GM06990 (cell line): ENCODE results near the gene MROH2A.

Experiments used
- DNase-seq: peaks from one replicate; pipeline ENCODE4 v3.0.0-alpha.2; 2011; ENCODE audit not compliant: insufficient read length; ENCODE audit errors: extremely low read depth
- H3K27me3 ChIP-seq: replicated peaks from 2 replicates; pipeline ENCODE4 v1.6.0; 2011; ENCODE audit warnings: low read length; ENCODE audit not compliant: control insufficient read depth, insufficient read depth
- H3K36me3 ChIP-seq: 2 replicates; pipeline ENCODE4 v1.5.1; 2011; ENCODE audit warnings: low read length; ENCODE audit not compliant: control insufficient read depth, insufficient read depth
- H3K4me3 ChIP-seq: replicated peaks from 2 replicates; pipeline ENCODE4 v1.5.1; 2011; ENCODE audit warnings: low read depth, mild to moderate bottlenecking, control low read depth, low read length
- TF ChIP-seq, protein P1 (sequence below): IDR thresholded peaks from 2 replicates; pipeline ENCODE4 v1.5.1; 2011; ENCODE audit warnings: low read length, control low read depth, mild to moderate bottlenecking, inconsistent platforms; ENCODE audit not compliant: insufficient read depth, poor library complexity, severe bottlenecking

The MROH2A gene

DNA sequence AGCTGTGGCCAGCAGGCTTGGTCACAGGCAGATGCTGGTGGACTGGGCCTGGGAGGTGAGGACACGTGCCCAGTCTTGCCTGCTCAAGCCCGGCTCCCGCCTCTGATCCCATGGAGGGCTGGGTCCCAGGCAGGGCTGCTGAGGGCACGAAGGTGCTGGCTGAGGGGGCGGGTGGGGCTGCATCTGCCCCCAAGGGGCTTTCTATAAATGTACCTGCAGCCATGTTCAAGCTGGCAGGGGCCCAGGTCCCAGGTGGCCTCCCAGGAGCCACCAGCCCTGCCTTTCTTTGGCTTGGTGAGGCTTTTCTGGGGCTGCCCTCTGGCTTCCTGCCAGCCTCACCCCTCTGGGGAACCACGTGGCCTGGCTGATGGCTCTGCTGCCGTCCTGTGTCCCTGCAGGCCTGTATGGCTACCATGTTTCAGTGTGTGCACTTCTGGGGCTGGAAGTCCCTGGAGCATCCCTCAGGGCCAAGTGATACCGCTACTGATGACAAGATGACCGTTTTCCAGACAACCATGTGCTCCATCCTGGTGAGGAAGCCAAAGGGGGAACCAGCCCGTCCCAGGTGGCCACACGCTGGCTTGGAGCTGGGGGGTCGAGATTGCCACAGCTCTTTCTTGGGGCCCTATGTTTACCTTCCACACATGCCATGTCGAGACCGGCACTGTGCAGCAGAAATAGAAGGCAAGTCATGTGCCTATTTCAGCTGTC lies 53.0 kb downstream of the MROH2A start:
- DNase-seq, result no peak
- no peaks in the 10 kb centered on the region; the same call in 1 of the 2 replicates for H3K27me3 ChIP-seq
- TF ChIP-seq, protein P1, sequence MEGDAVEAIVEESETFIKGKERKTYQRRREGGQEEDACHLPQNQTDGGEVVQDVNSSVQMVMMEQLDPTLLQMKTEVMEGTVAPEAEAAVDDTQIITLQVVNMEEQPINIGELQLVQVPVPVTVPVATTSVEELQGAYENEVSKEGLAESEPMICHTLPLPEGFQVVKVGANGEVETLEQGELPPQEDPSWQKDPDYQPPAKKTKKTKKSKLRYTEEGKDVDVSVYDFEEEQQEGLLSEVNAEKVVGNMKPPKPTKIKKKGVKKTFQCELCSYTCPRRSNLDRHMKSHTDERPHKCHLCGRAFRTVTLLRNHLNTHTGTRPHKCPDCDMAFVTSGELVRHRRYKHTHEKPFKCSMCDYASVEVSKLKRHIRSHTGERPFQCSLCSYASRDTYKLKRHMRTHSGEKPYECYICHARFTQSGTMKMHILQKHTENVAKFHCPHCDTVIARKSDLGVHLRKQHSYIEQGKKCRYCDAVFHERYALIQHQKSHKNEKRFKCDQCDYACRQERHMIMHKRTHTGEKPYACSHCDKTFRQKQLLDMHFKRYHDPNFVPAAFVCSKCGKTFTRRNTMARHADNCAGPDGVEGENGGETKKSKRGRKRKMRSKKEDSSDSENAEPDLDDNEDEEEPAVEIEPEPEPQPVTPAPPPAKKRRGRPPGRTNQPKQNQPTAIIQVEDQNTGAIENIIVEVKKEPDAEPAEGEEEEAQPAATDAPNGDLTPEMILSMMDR, result no peak
- H3K36me3 ChIP-seq, result peaks cover 10% of the 10 kb centered on the region
- H3K4me3 ChIP-seq, result no peak overlapping the region

GRCh38 chr2:233831861-233832260 lies 53.7 kb downstream of the MROH2A start:
- no peaks in the 10 kb centered on the region; the same call in 1 of the 2 replicates for H3K27me3 ChIP-seq
- H3K36me3 ChIP-seq, result peaks cover 11% of the 10 kb centered on the region
- no peak for DNase-seq
- TF ChIP-seq, protein P1, result no peak
- H3K4me3 ChIP-seq, result no peak overlapping the region

GRCh38 chr2:233832414-233832813 lies 54.3 kb downstream of the MROH2A start:
- Histone ChIP-seq H3K36me3 (peaks cover 11% of the 10 kb centered on the region), H3K4me3 (no peak overlapping the region), H3K27me3 (no peaks in the 10 kb centered on the region; the same call in 1 of the 2 replicates)
- TF ChIP-seq, protein P1, result no peak
- DNase-seq, result no peak

DNA sequence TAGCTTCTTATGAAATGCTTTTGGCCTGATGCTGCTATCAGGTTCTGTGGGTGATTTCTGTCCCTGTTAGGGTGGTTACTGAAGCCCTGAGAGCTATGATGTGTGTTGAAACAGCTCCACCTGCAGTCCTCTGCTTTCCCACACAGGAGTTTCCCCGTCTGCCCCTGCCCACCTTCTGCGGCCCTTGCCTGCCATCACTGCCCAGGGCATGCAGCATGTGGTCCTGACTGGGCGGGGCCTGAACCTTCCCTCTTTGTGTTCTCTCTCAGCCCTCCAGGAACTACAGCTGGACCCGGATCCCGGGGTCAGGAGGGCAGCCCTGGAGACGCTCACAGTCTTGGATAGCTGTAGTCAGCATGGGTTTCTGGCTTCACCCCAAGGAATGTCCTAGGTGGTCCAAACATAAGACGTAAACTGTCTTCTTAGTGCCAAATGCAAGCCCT lies 54.8 kb downstream of the MROH2A start:
- H3K36me3 ChIP-seq, result peaks cover 11% of the 10 kb centered on the region
- no peak overlapping the region for H3K4me3 ChIP-seq
- TF ChIP-seq, protein P1, result peak; percentile 38
- no peaks in the 10 kb centered on the region; the same call in 1 of the 2 replicates for H3K27me3 ChIP-seq
- no peak for DNase-seq

- Histone ChIP-seq H3K27me3 (no peaks in the 10 kb centered on the region; the same call in 1 of the 2 replicates), H3K36me3 (peaks cover 11% of the 10 kb centered on the region), H3K4me3 (no peak overlapping the region)
- no peak for DNase-seq
- TF ChIP-seq, protein P1, result no peak
These were observed 55.2 kb downstream of the MROH2A start for GRCh38 chr2:233833345-233833744.
